Measurements from ENCODE around the gene VWA8.

Gene VWA8

GRCh38 chr13:41520660-41521630, 440.0 kb downstream of the VWA8 start:
- no peak for DNase-seq

- DNase-seq = no peak
Observed at GRCh38 chr13:41520016-41520659, 440.8 kb downstream of the VWA8 start.
